ENCODE results near the gene SPDYE18.
"Not testable (repeated sequence)": the region's sequence is repeated elsewhere in the genome, so short reads cannot be mapped to it uniquely, and the experiment has no call there.

Gene SPDYE18

DNA sequence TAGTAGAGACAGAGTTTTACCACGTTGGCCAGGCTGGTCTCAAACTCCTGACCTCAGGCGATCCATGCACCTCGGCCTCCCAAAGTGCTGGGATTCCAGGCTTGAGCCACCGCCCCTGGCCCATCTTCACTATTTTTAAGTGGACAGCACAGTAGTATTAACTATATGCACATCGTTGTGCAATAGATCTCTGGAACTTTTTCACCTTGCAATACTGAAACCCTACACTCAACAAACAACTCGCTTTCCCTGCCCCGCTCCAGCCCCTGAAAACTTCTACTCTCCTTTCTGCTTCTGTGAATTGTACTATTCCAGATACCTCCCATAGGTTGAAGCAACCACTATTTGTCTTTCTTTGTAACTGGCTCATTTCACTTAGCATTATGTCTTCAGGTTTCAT, 3.5 kb upstream of the SPDYE18 start:
- H3K27ac Mint-ChIP-seq; H3K4me1 Mint-ChIP-seq (ENCODE audit: low read depth); H3K4me3 Mint-ChIP-seq; intact Hi-C loops (cut with micrococcal nuclease); H3K27me3 Mint-ChIP-seq; H3K9me3 Mint-ChIP-seq: not testable (repeated sequence)
- peaks cover 30% of the 10 kb centered on the region for H3K36me3 Mint-ChIP-seq (ENCODE audit: low read depth)

DNA sequence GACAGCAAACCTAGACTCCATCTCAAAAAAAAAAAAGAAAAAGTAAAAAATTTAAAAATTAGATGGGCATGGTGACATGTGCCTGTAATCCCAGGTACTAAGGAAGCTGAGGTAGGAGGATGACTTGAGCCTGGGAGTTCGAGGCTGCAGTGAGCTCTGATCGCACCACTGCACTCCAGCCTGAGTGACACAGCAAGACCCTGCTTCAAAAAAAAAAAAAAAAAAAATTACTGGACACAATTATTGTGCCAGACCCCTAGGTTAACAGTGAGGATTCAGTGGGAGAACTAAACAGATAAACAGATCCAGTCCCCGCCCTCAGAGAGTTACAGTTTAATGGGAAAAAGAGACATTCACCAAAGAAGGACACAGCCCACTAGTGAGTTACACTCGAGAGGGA, 1.4 kb upstream of the SPDYE18 start:
- H3K27me3 Mint-ChIP-seq; H3K4me3 Mint-ChIP-seq; H3K9me3 Mint-ChIP-seq; H3K27ac Mint-ChIP-seq; H3K4me1 Mint-ChIP-seq (ENCODE audit: low read depth); intact Hi-C loops (cut with micrococcal nuclease): not testable (repeated sequence)
- peaks cover 24% of the 10 kb centered on the region for H3K36me3 Mint-ChIP-seq (ENCODE audit: low read depth)

- intact Hi-C loops (cut with micrococcal nuclease); H3K4me3 Mint-ChIP-seq; H3K4me1 Mint-ChIP-seq (ENCODE audit: low read depth); H3K36me3 Mint-ChIP-seq (ENCODE audit: low read depth); H3K27me3 Mint-ChIP-seq; H3K9me3 Mint-ChIP-seq; H3K27ac Mint-ChIP-seq: not testable (repeated sequence)
Observed at GRCh38 chr7:77032261-77032660, 30.1 kb downstream of the SPDYE18 start, which contains the start of gene SPDYE17. Gene SPDYE17 (minus strand): TSS chr7:77032361. CDS start chr7:77030570, 1,791 bp downstream.

- H3K4me1 Mint-ChIP-seq (ENCODE audit: low read depth); intact Hi-C loops (cut with micrococcal nuclease); H3K36me3 Mint-ChIP-seq (ENCODE audit: low read depth); H3K4me3 Mint-ChIP-seq; H3K27ac Mint-ChIP-seq; H3K27me3 Mint-ChIP-seq; H3K9me3 Mint-ChIP-seq: not testable (repeated sequence)
Observed at GRCh38 chr7:77026349-77026748, 36.0 kb downstream of the SPDYE18 start.

GRCh38 chr7:77010074-77010680, 52.2 kb downstream of the SPDYE18 start:
- H3K27me3 Mint-ChIP-seq; H3K9me3 Mint-ChIP-seq; H3K27ac Mint-ChIP-seq; H3K4me3 Mint-ChIP-seq; intact Hi-C loops (cut with micrococcal nuclease); H3K4me1 Mint-ChIP-seq (ENCODE audit: low read depth): not testable (repeated sequence)
- H3K36me3 Mint-ChIP-seq (ENCODE audit: low read depth) = peaks cover 20% of the 10 kb centered on the region

GRCh38 chr7:77008000-77008399, 54.4 kb downstream of the SPDYE18 start:
- H3K9me3 Mint-ChIP-seq; H3K4me3 Mint-ChIP-seq; intact Hi-C loops (cut with micrococcal nuclease); H3K4me1 Mint-ChIP-seq (ENCODE audit: low read depth); H3K27ac Mint-ChIP-seq; H3K27me3 Mint-ChIP-seq: not testable (repeated sequence)
- peaks cover 36% of the 10 kb centered on the region for H3K36me3 Mint-ChIP-seq (ENCODE audit: low read depth)

DNA sequence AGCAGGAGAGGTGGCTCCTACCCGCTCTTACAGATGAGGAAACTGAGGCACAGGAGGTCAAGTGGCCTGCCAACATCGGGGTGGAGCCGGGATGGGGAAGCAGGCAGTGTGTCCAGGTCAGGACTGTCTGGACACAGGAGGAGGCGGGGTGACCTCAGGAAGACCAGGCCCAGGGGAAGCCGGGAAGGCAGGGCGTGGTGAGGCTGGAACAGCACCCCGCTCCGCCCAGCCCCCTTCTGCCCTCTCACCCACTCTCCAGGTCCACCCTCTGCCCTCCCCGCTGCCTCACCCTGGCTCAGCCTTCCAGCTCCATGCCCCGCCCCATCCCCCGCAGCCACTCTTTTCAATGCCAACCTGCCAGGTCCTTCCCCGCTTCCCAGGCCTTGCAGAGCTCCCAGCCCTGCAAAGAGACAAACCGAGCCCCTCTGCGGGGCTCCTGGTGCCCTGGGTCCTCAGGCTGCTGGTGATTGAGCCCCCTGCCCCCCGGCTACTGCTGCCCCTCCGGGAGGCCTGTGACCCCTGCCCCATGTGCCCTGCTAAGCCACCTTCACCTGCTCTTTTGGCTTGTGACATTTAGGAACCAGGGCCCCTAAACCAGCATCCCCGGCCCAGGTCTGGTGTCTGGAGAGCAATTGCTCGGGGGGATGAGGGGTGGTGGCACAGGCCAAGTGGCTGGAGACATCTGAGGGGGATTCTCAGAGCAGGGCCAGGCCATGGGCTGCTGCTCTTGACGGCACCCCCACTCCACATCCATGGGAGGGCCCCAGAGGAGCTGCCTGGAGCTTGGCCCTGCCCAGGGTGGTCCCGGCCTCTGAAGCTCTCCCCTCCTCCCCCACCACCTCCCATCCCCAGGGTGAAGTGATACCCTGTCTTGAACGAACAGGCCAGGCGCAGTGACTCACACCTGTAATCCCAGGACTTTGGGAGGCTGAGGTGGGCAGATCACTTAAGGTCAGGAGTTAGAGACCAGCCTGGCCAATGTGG, 55.9 kb downstream of the SPDYE18 start:
- H3K4me3 Mint-ChIP-seq; H3K4me1 Mint-ChIP-seq (ENCODE audit: low read depth); H3K9me3 Mint-ChIP-seq; H3K27ac Mint-ChIP-seq; H3K27me3 Mint-ChIP-seq; intact Hi-C loops (cut with micrococcal nuclease): not testable (repeated sequence)
- H3K36me3 Mint-ChIP-seq (ENCODE audit: low read depth) = peaks cover 52% of the 10 kb centered on the region

- intact Hi-C loops (cut with micrococcal nuclease); H3K27ac Mint-ChIP-seq; H3K9me3 Mint-ChIP-seq; H3K4me1 Mint-ChIP-seq (ENCODE audit: low read depth); H3K27me3 Mint-ChIP-seq; H3K4me3 Mint-ChIP-seq: not testable (repeated sequence)
- peaks cover 60% of the 10 kb centered on the region for H3K36me3 Mint-ChIP-seq (ENCODE audit: low read depth)
Observed at GRCh38 chr7:77005461-77006057, 56.8 kb downstream of the SPDYE18 start.

GRCh38 chr7:77004151-77004550, 58.2 kb downstream of the SPDYE18 start:
- H3K36me3 Mint-ChIP-seq (ENCODE audit: low read depth) = peaks cover 67% of the 10 kb centered on the region
- intact Hi-C loops (cut with micrococcal nuclease); H3K27me3 Mint-ChIP-seq; H3K9me3 Mint-ChIP-seq; H3K27ac Mint-ChIP-seq; H3K4me1 Mint-ChIP-seq (ENCODE audit: low read depth); H3K4me3 Mint-ChIP-seq: not testable (repeated sequence)

- H3K27me3 Mint-ChIP-seq; H3K27ac Mint-ChIP-seq; H3K4me3 Mint-ChIP-seq; H3K9me3 Mint-ChIP-seq; H3K4me1 Mint-ChIP-seq (ENCODE audit: low read depth); intact Hi-C loops (cut with micrococcal nuclease): not testable (repeated sequence)
- H3K36me3 Mint-ChIP-seq (ENCODE audit: low read depth) = peaks cover 75% of the 10 kb centered on the region
Observed at GRCh38 chr7:77003241-77003640, 59.1 kb downstream of the SPDYE18 start.

- H3K36me3 Mint-ChIP-seq (ENCODE audit: low read depth) = peaks cover 76% of the 10 kb centered on the region
- H3K27ac Mint-ChIP-seq; H3K9me3 Mint-ChIP-seq; H3K4me3 Mint-ChIP-seq; H3K4me1 Mint-ChIP-seq (ENCODE audit: low read depth); intact Hi-C loops (cut with micrococcal nuclease); H3K27me3 Mint-ChIP-seq: not testable (repeated sequence)
Observed at GRCh38 chr7:77002678-77003233, 59.6 kb downstream of the SPDYE18 start.

DNA sequence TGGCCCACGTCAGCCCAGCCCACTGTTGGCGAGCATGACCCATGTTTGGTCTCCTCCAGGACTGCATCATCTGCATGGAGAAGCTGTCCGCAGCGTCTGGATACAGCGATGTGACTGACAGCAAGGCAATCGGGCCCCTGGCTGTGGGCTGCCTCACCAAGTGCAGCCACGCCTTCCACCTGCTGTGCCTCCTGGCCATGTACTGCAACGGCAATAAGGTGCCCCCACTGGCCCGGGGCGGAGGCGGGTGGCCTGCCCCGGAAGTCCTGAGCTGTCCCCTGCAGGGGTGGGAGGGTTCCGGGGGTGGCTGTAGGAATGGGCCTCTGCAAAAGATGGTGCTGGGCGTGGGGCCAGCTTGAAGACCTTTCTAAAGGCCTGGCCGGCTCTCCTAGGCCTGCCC, 60.3 kb downstream of the SPDYE18 start:
- H3K4me3 Mint-ChIP-seq; H3K4me1 Mint-ChIP-seq (ENCODE audit: low read depth); H3K9me3 Mint-ChIP-seq; intact Hi-C loops (cut with micrococcal nuclease); H3K27ac Mint-ChIP-seq; H3K27me3 Mint-ChIP-seq: not testable (repeated sequence)
- H3K36me3 Mint-ChIP-seq (ENCODE audit: low read depth) = peaks cover 78% of the 10 kb centered on the region

Data from dendritic cell treated with granulocyte-macrophage colony-stimulating factor and Interleukin-4, amounts not matched to agents 40 ng/mL and 50 ng/mL, for 4 days (primary cell).